A549 treated with Mapracorat at 1 μM for 4 hours (cell line): Measurements from ENCODE around the gene BAIAP2L2. TPM values are rescaled to one million over a fixed set of nuclear protein-coding genes. Genes with fewer than 3 reads are reported as not detected.

Experiments used
- total RNA-seq: library from RNA; stranded (reverse); fragments of 200-300 nt; extraction: Qiagen RNA extraction; gene quantifications from 5 replicates; pipeline ENCODE4 v1.2.3, GENCODE V29; 2022

BAIAP2L2 gene
- 4.7 to 7.8 TPM (median 6.8 TPM) in 5 replicates for total RNA-seq

GRCh38 chr22:38110008-38110862 lies at the start of gene BAIAP2L2:
TSS of gene BAIAP2L2 (minus strand) at chr22:38110684. CDS start at chr22:38110525, 159 bp downstream.

GRCh38 chr22:38083931-38084631 lies 26.4 kb downstream of the BAIAP2L2 start, which contains the start of gene SLC16A8:
TSS of gene SLC16A8 (minus strand) at chr22:38084184. CDS start at chr22:38082873, 1,311 bp downstream.

GRCh38 chr22:38056969-38057891 lies 53.3 kb downstream of the BAIAP2L2 start, which contains the start of gene PICK1:
TSS of gene PICK1 (plus strand) at chr22:38057404. CDS start at chr22:38057810, 406 bp downstream.

Other genes with a start within 250 kb of the BAIAP2L2 start
- 16.7 to 20.2 TPM (median 18.6 TPM) in 5 replicates for gene MICALL1, start 204.4 kb downstream of the BAIAP2L2 start, total RNA-seq
- gene C22orf23, start 157.1 kb downstream of the BAIAP2L2 start, total RNA-seq: 0.13 to 0.30 TPM (median 0.26 TPM) in 5 replicates
- 118 to 139 TPM (median 126 TPM) in 5 replicates for gene POLR2F, start 157.0 kb downstream of the BAIAP2L2 start, total RNA-seq
- not detected in 5 replicates for gene SOX10, start 126.1 kb downstream of the BAIAP2L2 start, total RNA-seq
- 10.6 to 12.2 TPM (median 11.9 TPM) in 5 replicates for gene PICK1, start 53.3 kb downstream of the BAIAP2L2 start, total RNA-seq
- not detected in 5 replicates for gene SLC16A8, start 26.5 kb downstream of the BAIAP2L2 start, total RNA-seq
- gene PLA2G6, start 71.1 kb upstream of the BAIAP2L2 start, total RNA-seq: 2.8 to 4.8 TPM (median 3.9 TPM) in 5 replicates
- gene MAFF, start 91.3 kb upstream of the BAIAP2L2 start, total RNA-seq: 17.5 to 28.0 TPM (median 20.9 TPM) in 5 replicates
- 39.0 to 53.3 TPM (median 52.6 TPM) in 5 replicates for gene TMEM184B, start 162.3 kb upstream of the BAIAP2L2 start, total RNA-seq
- 87.7 to 107 TPM (median 103 TPM) in 5 replicates for gene CSNK1E, start 206.7 kb upstream of the BAIAP2L2 start, total RNA-seq